IgD-negative memory B cell (primary cell): ENCODE results near the gene ZNF439. TPM values are rescaled to one million over a fixed set of nuclear protein-coding genes. Genes with fewer than 3 reads are reported as not detected.
"Not testable (repeated sequence)": the region's sequence is repeated elsewhere in the genome, so short reads cannot be mapped to it uniquely, and the experiment has no call there.

Experiments
- H3K27ac Mint-ChIP-seq, 3 donors: one replicate each; pipeline ENCODE4 v1.8.0; 2020 to 2022; ENCODE audit warnings: mild to moderate bottlenecking in 3 of 3, mixed read lengths in 3 of 3, moderate library complexity in 1 of 3
- H3K27me3 Mint-ChIP-seq: one replicate; pipeline ENCODE4 v1.8.0; 2021; ENCODE audit warnings: mixed read lengths
- H3K36me3 Mint-ChIP-seq: one replicate; pipeline ENCODE4 v1.8.0; 2020; ENCODE audit warnings: mild to moderate bottlenecking, mixed read lengths
- H3K4me1 Mint-ChIP-seq, 3 donors: one replicate each; pipeline ENCODE4 v1.8.0; 2020 to 2022; ENCODE audit warnings: mixed read lengths in 3 of 3, mild to moderate bottlenecking in 1 of 3
- H3K4me3 Mint-ChIP-seq, 4 donors: one replicate each; pipeline ENCODE4 v1.8.0; 2020 to 2022; ENCODE audit warnings: mild to moderate bottlenecking in 4 of 4, mixed read lengths in 4 of 4, moderate library complexity in 3 of 4
- H3K9me3 Mint-ChIP-seq, 3 donors: one replicate each; pipeline ENCODE4 v1.8.0; 2020 to 2021; ENCODE audit warnings: mixed read lengths in 3 of 3, mild to moderate bottlenecking in 1 of 3
- polyA plus RNA-seq: library from polyadenylated mRNA; unstranded; fragments of 300-500 nt; fragmentation: Illumina TruSeq; gene quantifications from one replicate; pipeline ENCODE4 v1.2.3, GENCODE V29; 2021

The ZNF439 gene
- polyA plus RNA-seq, 1 donor from 2014 or later: 8.7 TPM

GRCh38 chr19:11848200-11848593 is 329 bp upstream of the ZNF439 start:
- no peaks in the 10 kb centered on the region for H3K27me3 Mint-ChIP-seq
- H3K9me3 Mint-ChIP-seq: peaks cover 0 to 3% (median 1%) of the 10 kb centered on the region in 3 donors

GRCh38 chr19:11850289-11850688 is 1.8 kb downstream of the ZNF439 start:
- peaks cover 14 to 24% (median 17%) of the 10 kb centered on the region in 3 donors for H3K4me1 Mint-ChIP-seq
- not testable (repeated sequence) for H3K27ac Mint-ChIP-seq, H3K9me3 Mint-ChIP-seq, H3K27me3 Mint-ChIP-seq
- H3K4me3 Mint-ChIP-seq: peak overlapping the region in 2 of 4 donors; percentile 83 to 97
- H3K36me3 Mint-ChIP-seq: peaks cover 11% of the 10 kb centered on the region

More at GRCh38 chr19:11848200-11848593, 329 bp upstream of the ZNF439 start:
- Mint-ChIP-seq H3K4me1 (peaks cover 14 to 22% (median 17%) of the 10 kb centered on the region in 3 donors), H3K27ac (peak overlapping the region; percentile 83 to 97 (median 87)), H3K36me3 (peaks cover 5% of the 10 kb centered on the region), H3K4me3 (peak overlapping the region; percentile 83 to 97 (median 95))

GRCh38 chr19:11853358-11853757 is 4.8 kb downstream of the ZNF439 start:
- Mint-ChIP-seq H3K4me1 (peaks cover 14 to 25% (median 14%) of the 10 kb centered on the region in 3 donors), H3K4me3 (no peak overlapping the region), H3K27ac (peak overlapping the region in 1 of 3 donors; percentile 39), H3K9me3 (peaks cover 4 to 21% (median 6%) of the 10 kb centered on the region in 3 donors), H3K27me3 (no peaks in the 10 kb centered on the region), H3K36me3 (peaks cover 22% of the 10 kb centered on the region)

- H3K4me1 Mint-ChIP-seq: peaks cover 0 to 8% (median 7%) of the 10 kb centered on the region in 3 donors
- no peaks in the 10 kb centered on the region for H3K27me3 Mint-ChIP-seq
- H3K27ac Mint-ChIP-seq: no peak overlapping the region
- peak overlapping the region in 1 of 4 donors; percentile 9 for H3K4me3 Mint-ChIP-seq
- H3K36me3 Mint-ChIP-seq: peaks cover 21% of the 10 kb centered on the region
- peaks cover 9 to 39% (median 10%) of the 10 kb centered on the region in 3 donors for H3K9me3 Mint-ChIP-seq
These were observed 8.2 kb downstream of the ZNF439 start for GRCh38 chr19:11856596-11857250.

- H3K4me3 Mint-ChIP-seq: no peak overlapping the region
- H3K9me3 Mint-ChIP-seq: peaks cover 10 to 50% (median 26%) of the 10 kb centered on the region in 3 donors
- H3K4me1 Mint-ChIP-seq: peaks cover 0 to 5% (median 2%) of the 10 kb centered on the region in 3 donors
- H3K36me3 Mint-ChIP-seq: peaks cover 39% of the 10 kb centered on the region
- H3K27me3 Mint-ChIP-seq: no peaks in the 10 kb centered on the region
- H3K27ac Mint-ChIP-seq: no peak overlapping the region
These were observed 12.2 kb downstream of the ZNF439 start for GRCh38 chr19:11860721-11861120.

- Mint-ChIP-seq H3K4me3 (no peak overlapping the region), H3K27ac (no peak overlapping the region), H3K9me3 (peaks cover 10 to 46% (median 31%) of the 10 kb centered on the region in 3 donors), H3K36me3 (peaks cover 35% of the 10 kb centered on the region), H3K4me1 (peaks cover 0 to 5% (median 2%) of the 10 kb centered on the region in 3 donors), H3K27me3 (no peaks in the 10 kb centered on the region)
These were observed 12.8 kb downstream of the ZNF439 start for GRCh38 chr19:11861301-11861700.

- H3K9me3 Mint-ChIP-seq: peaks cover 10 to 49% (median 38%) of the 10 kb centered on the region in 3 donors
- not testable (repeated sequence) for H3K27ac Mint-ChIP-seq, H3K4me1 Mint-ChIP-seq, H3K27me3 Mint-ChIP-seq, H3K4me3 Mint-ChIP-seq
- peaks cover 35% of the 10 kb centered on the region for H3K36me3 Mint-ChIP-seq
These were observed 19.2 kb downstream of the ZNF439 start for GRCh38 chr19:11867766-11868165.

- peaks cover 0 to 2% (median 2%) of the 10 kb centered on the region in 3 donors for H3K4me1 Mint-ChIP-seq
- H3K27ac Mint-ChIP-seq: no peak overlapping the region
- H3K27me3 Mint-ChIP-seq: no peaks in the 10 kb centered on the region
- peaks cover 10 to 49% (median 37%) of the 10 kb centered on the region in 3 donors for H3K9me3 Mint-ChIP-seq
- no peak overlapping the region for H3K4me3 Mint-ChIP-seq
- H3K36me3 Mint-ChIP-seq: peaks cover 33% of the 10 kb centered on the region
These were observed 19.7 kb downstream of the ZNF439 start for GRCh38 chr19:11868188-11868587.

GRCh38 chr19:11872624-11873023 is 24.1 kb downstream of the ZNF439 start:
- Mint-ChIP-seq H3K9me3 (peaks cover 5 to 32% (median 23%) of the 10 kb centered on the region in 3 donors), H3K4me1 (peaks cover 0 to 2% (median 0%) of the 10 kb centered on the region in 3 donors), H3K4me3 (no peak overlapping the region), H3K27ac (no peak overlapping the region), H3K27me3 (no peaks in the 10 kb centered on the region), H3K36me3 (peaks cover 8% of the 10 kb centered on the region)

- Mint-ChIP-seq H3K9me3 (peaks cover 0 to 23% (median 14%) of the 10 kb centered on the region in 3 donors), H3K4me3 (no peak overlapping the region), H3K36me3 (peaks cover 2% of the 10 kb centered on the region), H3K27ac (no peak overlapping the region), H3K4me1 (peaks cover 0 to 2% (median 0%) of the 10 kb centered on the region in 3 donors), H3K27me3 (no peaks in the 10 kb centered on the region)
These were observed 25.2 kb downstream of the ZNF439 start for GRCh38 chr19:11873762-11874161.

- H3K27ac Mint-ChIP-seq: peak overlapping the region in 2 of 3 donors; percentile 39 to 60
These were observed 31.3 kb downstream of the ZNF439 start for GRCh38 chr19:11879687-11880266.

GRCh38 chr19:11880598-11880997 is 32.1 kb downstream of the ZNF439 start:
- Mint-ChIP-seq H3K36me3 (no peaks in the 10 kb centered on the region), H3K27ac (no peak overlapping the region), H3K27me3 (peaks cover 1% of the 10 kb centered on the region), H3K4me3 (no peak overlapping the region), H3K9me3 (peaks cover 0 to 4% (median 1%) of the 10 kb centered on the region in 3 donors), H3K4me1 (peaks cover 0 to 2% (median 1%) of the 10 kb centered on the region in 3 donors)

More at GRCh38 chr19:11879687-11880266, 31.3 kb downstream of the ZNF439 start:
- H3K4me1 Mint-ChIP-seq, H3K9me3 Mint-ChIP-seq, H3K36me3 Mint-ChIP-seq, H3K4me3 Mint-ChIP-seq, H3K27me3 Mint-ChIP-seq: not testable (repeated sequence)

GRCh38 chr19:11881151-11881800 is 32.8 kb downstream of the ZNF439 start:
- H3K4me1 Mint-ChIP-seq: peaks cover 0 to 2% (median 1%) of the 10 kb centered on the region in 3 donors
- H3K4me3 Mint-ChIP-seq: no peak overlapping the region
- H3K27ac Mint-ChIP-seq: no peak overlapping the region
- H3K27me3 Mint-ChIP-seq: peaks cover 1% of the 10 kb centered on the region
- no peaks in the 10 kb centered on the region for H3K36me3 Mint-ChIP-seq
- peaks cover 1 to 2% (median 1%) of the 10 kb centered on the region in 3 donors for H3K9me3 Mint-ChIP-seq

- Mint-ChIP-seq H3K36me3 (no peaks in the 10 kb centered on the region), H3K27ac (no peak overlapping the region), H3K4me1 (peaks cover 5% of the 10 kb centered on the region in 3 donors), H3K4me3 (no peak overlapping the region), H3K27me3 (peaks cover 1% of the 10 kb centered on the region), H3K9me3 (peaks cover 0 to 4% (median 1%) of the 10 kb centered on the region in 3 donors)
These were observed 34.1 kb downstream of the ZNF439 start for GRCh38 chr19:11882606-11883005.

- Mint-ChIP-seq H3K27me3 (peaks cover 4% of the 10 kb centered on the region), H3K27ac (peak overlapping the region in 1 of 3 donors; percentile 43), H3K4me3 (peak overlapping the region; percentile 90 to 97 (median 94)), H3K9me3 (peaks cover 0 to 4% (median 0%) of the 10 kb centered on the region in 3 donors), H3K36me3 (no peaks in the 10 kb centered on the region), H3K4me1 (peaks cover 9 to 18% (median 12%) of the 10 kb centered on the region in 3 donors)
These were observed 38.7 kb downstream of the ZNF439 start for GRCh38 chr19:11887234-11887610.
